ENCODE measurements around the gene HPCAL4. TPM values are rescaled to one million over a fixed set of nuclear protein-coding genes. Genes with fewer than 3 reads are reported as not detected.

The HPCAL4 gene
- total RNA-seq, 1 donor from 2014 or later, result 0.49 TPM

DNA sequence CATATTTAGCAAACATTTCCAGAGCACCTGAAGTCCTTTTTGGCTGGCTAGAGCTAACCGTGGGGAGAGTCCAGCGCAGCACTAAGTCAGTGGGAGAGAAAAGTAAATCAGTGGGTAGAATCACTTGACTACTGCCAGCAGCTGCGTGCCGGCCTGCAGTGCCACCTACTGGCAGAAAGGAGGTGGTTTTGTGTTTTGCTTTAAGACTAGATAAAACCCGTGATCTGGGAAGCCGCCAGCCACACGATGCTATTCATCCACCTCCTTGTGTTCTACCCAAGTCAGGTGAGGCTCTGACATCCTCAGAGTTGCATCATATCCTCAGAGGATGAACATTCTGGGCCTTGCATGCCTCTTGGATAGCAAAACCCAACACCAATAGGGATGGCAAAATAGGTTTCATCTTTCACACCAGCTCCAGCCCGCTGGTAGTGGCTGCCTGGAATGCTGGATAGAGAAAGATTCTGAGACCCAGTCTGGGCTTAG, 37.6 kb downstream of the HPCAL4 start:
- no peak overlapping the region for H3K27ac Mint-ChIP-seq (ENCODE audit: unreplicated experiment)

DNA sequence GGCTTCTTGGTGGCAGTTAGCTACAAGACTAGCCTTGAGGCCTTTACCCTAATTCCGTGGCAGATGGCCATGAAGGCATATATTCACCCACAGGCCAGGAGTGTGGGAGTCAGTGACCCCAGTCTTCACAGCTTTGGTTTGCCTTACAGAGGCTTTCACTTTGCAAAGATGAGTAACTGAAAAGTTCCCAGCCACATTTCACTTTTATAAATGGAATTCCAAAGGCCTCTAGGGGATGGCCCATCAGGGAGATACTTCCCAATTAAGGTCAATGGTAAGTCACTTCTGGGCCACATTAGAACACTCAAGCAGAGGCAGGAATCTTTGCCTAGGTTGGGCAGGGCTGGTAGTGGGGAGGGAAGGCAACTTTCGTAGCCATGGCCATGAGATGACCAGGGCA, 38.7 kb downstream of the HPCAL4 start:
- Mint-ChIP-seq H3K36me3 (ENCODE audit: low read depth) (no peaks in the 10 kb centered on the region), H3K4me3 (no peak overlapping the region), H3K9me3 (no peaks in the 10 kb centered on the region), H3K4me1 (no peaks in the 10 kb centered on the region), H3K27me3 (ENCODE audit: low read depth) (peaks cover 9% of the 10 kb centered on the region), H3K27ac (ENCODE audit: unreplicated experiment) (no peak overlapping the region)
- TF ChIP-seq, protein P1, sequence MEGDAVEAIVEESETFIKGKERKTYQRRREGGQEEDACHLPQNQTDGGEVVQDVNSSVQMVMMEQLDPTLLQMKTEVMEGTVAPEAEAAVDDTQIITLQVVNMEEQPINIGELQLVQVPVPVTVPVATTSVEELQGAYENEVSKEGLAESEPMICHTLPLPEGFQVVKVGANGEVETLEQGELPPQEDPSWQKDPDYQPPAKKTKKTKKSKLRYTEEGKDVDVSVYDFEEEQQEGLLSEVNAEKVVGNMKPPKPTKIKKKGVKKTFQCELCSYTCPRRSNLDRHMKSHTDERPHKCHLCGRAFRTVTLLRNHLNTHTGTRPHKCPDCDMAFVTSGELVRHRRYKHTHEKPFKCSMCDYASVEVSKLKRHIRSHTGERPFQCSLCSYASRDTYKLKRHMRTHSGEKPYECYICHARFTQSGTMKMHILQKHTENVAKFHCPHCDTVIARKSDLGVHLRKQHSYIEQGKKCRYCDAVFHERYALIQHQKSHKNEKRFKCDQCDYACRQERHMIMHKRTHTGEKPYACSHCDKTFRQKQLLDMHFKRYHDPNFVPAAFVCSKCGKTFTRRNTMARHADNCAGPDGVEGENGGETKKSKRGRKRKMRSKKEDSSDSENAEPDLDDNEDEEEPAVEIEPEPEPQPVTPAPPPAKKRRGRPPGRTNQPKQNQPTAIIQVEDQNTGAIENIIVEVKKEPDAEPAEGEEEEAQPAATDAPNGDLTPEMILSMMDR (conservative IDR thresholded peaks at IDR 0.05), result no peak
- no peak for DNase-seq (ENCODE audit: low read depth, low spot score)

More for the DNA sequence above, 37.6 kb downstream of the HPCAL4 start:
- Mint-ChIP-seq H3K4me3 (no peak overlapping the region), H3K27me3 (ENCODE audit: low read depth) (peaks cover 9% of the 10 kb centered on the region), H3K36me3 (ENCODE audit: low read depth) (no peaks in the 10 kb centered on the region), H3K9me3 (no peaks in the 10 kb centered on the region), H3K4me1 (peaks cover 7% of the 10 kb centered on the region)
- TF ChIP-seq, protein P1 (conservative IDR thresholded peaks at IDR 0.05), result peak; percentile 96
- peak; percentile 70 for DNase-seq (ENCODE audit: low read depth, low spot score)

DNA sequence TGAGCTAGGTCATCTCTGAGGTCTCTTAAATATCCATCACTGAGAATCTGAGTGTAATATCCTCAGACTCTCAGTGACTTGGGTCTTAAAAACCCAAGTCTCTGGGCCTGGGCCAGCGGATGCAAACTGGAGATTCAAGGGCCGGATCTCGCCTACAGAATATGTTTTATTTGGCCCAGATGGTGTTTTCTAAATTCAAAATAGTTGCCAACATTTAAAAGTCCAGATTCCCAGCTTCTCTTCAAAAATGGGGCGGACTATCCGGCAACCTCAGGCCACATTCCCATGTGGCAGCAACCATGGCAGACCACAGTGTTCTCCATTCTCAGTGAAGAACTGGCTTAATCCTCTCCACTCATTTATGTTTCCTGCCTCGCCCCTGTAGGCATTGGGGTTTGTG, 39.1 kb downstream of the HPCAL4 start:
- TF ChIP-seq, protein P1 (conservative IDR thresholded peaks at IDR 0.05), result no peak
- Mint-ChIP-seq H3K4me3 (no peak overlapping the region), H3K9me3 (no peaks in the 10 kb centered on the region), H3K27me3 (ENCODE audit: low read depth) (peaks cover 9% of the 10 kb centered on the region), H3K4me1 (peaks cover 4% of the 10 kb centered on the region), H3K27ac (ENCODE audit: unreplicated experiment) (no peak overlapping the region), H3K36me3 (ENCODE audit: low read depth) (no peaks in the 10 kb centered on the region)
- DNase-seq (ENCODE audit: low read depth, low spot score), result no peak

DNA sequence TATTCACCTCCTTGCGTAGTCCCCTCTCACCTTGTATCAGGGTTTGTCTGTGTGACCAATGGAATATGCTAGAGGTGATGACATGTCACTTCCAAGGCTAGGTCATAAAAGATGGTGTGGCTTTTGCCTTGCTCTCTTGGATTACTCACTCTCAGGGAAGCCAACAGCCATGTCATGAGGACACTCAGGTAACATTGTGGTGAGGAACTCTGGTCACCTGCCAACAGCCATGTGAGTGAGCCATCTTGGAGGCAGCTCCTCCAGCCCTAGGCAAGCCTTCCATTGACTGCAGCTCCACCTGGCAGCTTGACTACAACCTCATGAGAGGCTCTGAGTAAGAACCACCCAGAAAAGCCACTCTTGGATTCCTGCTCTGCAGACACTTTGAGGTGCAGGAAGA, 40.8 kb downstream of the HPCAL4 start:
- Mint-ChIP-seq H3K9me3 (no peaks in the 10 kb centered on the region), H3K4me3 (no peak overlapping the region), H3K27ac (ENCODE audit: unreplicated experiment) (no peak overlapping the region), H3K36me3 (ENCODE audit: low read depth) (no peaks in the 10 kb centered on the region), H3K27me3 (ENCODE audit: low read depth) (peaks cover 9% of the 10 kb centered on the region), H3K4me1 (peaks cover 15% of the 10 kb centered on the region)
- TF ChIP-seq, protein P1 (conservative IDR thresholded peaks at IDR 0.05), result no peak
- no peak for DNase-seq (ENCODE audit: low read depth, low spot score)

DNA sequence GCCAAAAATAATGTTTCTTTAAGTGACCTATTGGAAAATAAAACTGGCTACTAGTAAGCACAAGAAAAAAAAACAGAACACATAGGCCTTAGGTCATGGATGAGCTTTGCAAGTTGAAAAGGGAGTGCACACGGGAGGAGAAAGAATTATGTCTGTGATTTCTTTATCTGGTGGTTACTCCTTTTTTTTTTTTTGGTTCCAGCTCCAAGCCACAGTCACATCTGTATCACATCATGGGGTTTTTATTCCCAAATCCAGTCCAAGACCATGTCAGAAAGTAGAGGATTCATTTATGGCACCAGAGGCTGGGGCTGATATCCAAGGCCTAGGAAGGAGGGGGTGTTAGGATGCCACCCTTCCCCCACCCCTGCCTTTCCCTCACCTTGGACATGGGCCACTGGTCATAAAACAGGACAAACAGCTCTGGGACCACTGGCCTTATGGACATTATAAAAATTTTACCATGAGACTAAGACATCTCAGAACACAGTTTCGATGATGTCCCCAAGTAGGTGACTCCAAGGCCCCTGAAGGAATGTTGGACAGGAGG, 41.5 kb downstream of the HPCAL4 start:
- peaks cover 15% of the 10 kb centered on the region for H3K4me1 Mint-ChIP-seq

More for the DNA sequence above, 41.5 kb downstream of the HPCAL4 start:
- H3K9me3 Mint-ChIP-seq, result no peaks in the 10 kb centered on the region
- TF ChIP-seq, protein P1 (conservative IDR thresholded peaks at IDR 0.05), result no peak
- no peaks in the 10 kb centered on the region for H3K36me3 Mint-ChIP-seq (ENCODE audit: low read depth)
- DNase-seq (ENCODE audit: low read depth, low spot score), result no peak
- H3K4me3 Mint-ChIP-seq, result no peak overlapping the region
- peaks cover 9% of the 10 kb centered on the region for H3K27me3 Mint-ChIP-seq (ENCODE audit: low read depth)
- H3K27ac Mint-ChIP-seq (ENCODE audit: unreplicated experiment), result no peak overlapping the region

Data from neural crest cell (in vitro differentiated cells).